Kidney tubule cell (primary cell): Measurements from ENCODE around the gene MCAM.

Source experiments
- DNase-seq: peaks from one replicate; pipeline ENCODE4 v3.0.0-alpha.2; 2018; ENCODE audit warnings: low spot score

The MCAM gene

DNA sequence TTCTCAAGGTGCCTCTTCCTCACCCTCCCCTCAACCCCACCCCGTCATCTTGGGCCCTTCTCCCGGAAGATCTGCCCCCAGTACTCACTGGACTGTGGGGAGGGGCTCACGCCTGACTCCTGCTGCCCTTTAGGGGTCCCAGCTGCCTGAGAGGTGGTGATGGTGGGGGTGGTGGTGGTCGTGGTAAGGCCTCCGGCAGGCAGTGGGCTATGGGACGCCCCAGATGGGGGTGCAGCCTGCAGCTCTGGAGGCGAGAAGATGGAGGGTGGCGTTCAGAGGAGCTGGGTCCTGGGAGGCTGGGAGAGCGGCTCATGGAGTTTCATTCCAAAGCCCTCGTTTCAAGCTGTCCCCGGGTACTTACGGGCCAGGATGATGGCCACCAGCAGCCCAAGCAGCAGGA is 28.8 kb upstream of the MCAM start:
- no peak for DNase-seq

DNA sequence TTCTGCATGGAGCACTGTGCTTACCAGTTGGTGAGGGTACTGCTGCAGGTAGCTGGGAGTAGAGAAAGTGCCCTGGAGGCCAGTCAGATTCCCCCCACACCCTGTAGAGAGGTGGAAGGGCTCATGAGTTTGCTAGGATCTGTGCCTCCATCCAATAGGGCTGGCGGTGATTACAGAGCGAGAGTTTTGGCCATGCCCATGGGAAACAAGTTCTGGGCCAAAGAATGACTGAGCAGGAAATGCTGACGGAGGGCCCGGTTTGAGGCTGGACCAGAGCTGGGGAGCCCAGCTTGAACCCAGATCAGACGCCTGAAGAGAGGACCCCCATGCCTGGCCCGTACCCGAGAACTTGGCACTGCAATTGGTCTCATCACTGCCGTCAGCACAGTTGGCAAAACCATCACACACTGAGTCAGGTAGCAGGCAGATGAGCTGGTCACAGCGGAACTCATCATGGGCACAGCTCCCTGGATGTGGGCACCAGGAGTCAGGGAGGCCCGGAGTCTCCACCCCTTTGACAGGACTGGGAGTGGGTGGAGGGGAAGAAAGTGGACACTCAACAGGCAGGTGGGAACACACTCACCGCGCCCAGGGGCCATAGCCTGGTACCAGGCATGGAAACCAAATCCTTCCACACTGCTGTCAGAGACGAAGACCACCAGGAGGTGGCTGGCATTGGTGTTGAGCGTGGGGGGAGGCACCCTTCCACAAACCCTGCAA is 27.5 kb upstream of the MCAM start:
- no peak for DNase-seq

DNA sequence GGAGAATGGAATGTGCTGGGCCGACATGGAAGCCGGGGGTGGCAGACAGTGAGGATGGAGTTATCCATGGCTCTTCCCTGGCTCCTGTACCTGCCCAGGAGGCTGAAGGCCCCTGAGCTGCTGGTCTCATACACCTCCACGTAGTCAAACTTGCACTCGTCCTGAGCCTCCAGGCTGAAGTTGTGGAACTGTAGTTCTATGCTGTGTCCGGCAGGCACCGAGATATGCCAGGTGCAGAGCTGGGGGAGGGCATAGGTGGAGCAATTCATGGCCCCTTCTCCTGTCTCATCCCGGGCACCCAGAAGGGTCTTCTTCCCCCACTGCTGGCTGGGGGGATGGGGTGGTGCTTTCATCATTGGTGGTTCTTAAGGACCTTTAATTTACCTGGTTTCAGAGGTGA is 26.8 kb upstream of the MCAM start:
- DNase-seq, result no peak

DNA sequence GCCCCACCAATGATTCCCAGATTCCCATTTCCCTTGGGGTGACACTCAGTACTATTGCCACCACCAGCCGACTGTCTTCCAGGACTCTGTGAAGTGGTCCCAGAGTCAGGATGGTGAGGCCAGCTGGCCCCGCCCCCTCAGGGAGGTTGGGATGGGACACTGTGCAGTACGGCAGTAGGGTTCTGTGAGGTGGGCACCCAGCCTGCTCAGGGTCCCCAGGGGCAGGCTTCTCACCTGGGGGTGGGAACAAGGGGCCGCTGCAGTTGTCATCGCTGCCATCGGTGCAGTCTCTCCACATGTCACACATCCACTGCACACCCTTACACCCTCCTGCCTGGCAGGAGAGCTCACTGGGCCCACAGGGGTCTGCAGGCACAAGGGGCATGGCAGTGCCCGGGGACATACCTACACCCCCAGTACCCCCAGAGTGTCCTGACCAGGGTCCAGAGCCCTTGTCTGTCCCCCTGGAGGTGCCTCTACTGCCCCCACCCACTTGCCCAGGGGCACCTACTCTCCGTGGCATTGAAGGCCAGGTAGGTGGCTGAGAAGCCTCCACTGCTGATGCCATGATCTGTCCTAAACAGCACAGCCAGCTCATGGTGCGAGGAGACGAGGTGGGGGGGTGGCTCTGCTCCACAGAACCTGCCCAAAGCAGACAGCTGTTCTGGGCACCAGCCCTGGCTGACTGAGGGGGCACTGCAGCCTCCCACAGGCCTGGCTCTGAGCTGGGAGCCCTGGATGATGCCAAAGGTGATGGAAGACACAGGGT is 25.6 kb upstream of the MCAM start:
- DNase-seq, result no peak

DNA sequence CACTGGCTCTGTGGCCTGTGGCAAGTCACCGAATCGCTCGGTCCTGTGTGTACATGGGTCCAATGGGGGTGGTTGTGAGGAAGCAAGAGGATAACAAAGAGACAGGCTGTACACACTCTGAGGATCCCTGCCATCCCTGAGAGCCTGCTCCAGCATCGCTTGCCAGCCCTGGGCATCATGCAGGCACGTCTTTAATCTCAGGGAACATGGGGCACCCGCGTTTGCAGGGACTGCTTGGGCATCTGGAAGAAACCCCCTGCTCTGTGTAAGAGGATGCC is 25.0 kb upstream of the MCAM start:
- no peak for DNase-seq

DNA sequence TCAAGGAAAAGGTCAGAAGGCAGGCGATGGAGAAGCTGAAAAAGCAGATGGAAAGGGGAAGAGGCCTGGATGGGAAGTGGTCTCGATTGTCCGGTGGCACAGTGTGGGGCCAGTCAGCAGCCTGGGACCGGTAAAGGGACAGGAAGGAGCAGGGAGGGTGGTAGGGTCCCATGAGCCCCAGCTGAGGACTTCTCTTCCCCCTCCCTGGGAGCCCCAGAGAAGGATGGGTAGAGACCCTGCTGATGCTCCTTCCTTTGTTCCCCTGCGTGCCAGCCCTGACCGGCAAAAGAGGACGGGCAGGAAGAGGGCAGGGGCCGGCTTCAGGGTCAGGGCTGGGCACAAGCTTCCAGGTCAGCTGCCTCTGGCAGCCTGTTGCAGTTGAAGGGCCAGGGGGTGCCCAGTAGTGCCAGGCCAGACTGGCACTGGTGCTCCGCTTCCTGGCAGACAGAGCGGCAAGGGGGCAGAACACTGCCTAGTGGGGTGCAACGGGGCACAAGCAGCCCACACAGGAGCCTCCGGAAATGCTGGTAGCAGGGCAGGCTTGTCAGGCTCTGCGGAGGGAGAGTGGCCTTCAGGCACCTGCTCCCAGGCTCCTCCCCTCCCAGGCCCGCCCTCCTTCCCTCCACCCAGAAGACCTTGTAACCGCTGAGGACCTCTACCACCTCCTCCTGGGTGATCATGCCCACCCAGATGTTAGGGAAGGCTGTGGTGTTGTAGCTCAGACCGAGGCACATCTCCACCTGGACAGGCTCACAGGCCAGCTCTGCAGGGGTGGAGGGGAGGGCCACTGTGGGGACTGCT is 24.5 kb upstream of the MCAM start:
- DNase-seq, result no peak

DNA sequence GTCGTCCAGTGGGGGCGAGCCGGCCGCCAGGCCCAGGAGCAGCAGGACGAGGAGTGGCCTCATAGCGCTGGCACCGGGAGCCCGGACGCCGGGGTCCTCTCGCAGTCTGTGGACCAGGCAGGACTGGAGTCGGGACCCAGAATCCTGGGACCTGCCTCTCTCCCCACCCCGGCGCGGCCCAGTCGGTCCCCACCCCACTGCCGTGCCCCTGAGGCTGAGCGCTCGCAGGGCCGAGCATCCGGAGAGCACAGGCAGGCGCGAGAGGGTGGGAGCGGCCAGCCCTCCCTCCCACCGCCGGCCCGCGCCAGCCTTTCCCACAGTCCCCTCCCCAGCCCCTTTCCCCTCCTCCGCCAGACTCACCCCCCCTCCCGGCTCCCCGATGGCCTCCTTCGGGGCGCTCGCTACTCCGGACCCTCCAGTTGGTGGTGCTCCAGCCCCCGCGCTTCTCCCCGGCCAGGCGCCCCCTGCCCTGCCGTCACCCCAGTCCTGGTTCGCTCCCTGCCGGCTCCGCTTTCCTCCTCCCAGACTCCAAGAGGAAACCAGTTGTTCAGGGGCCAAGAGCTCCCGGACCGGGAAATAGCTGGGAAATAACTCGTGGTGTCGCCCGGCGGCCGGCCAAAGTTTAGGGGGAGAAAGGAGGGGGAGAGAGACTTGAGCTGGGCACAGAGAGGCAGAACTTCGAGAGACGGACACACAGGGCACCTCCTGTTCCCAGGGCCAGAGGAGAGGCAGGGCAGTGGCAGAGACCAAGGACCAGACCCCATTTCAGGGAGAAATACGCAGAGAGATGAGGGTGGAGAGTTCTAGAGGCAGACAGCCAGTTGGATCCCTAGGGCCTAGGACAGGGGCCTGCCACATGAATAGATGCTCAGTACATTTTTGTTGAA is 23.6 kb upstream of the MCAM start, which contains the start of gene C1QTNF5:
TSS of gene C1QTNF5 (minus strand) at position 549 of the 887 bp plus-strand sequence. CDS start at position 63, 486 bp downstream.
- DNase-seq, result peak; percentile 28

DNA sequence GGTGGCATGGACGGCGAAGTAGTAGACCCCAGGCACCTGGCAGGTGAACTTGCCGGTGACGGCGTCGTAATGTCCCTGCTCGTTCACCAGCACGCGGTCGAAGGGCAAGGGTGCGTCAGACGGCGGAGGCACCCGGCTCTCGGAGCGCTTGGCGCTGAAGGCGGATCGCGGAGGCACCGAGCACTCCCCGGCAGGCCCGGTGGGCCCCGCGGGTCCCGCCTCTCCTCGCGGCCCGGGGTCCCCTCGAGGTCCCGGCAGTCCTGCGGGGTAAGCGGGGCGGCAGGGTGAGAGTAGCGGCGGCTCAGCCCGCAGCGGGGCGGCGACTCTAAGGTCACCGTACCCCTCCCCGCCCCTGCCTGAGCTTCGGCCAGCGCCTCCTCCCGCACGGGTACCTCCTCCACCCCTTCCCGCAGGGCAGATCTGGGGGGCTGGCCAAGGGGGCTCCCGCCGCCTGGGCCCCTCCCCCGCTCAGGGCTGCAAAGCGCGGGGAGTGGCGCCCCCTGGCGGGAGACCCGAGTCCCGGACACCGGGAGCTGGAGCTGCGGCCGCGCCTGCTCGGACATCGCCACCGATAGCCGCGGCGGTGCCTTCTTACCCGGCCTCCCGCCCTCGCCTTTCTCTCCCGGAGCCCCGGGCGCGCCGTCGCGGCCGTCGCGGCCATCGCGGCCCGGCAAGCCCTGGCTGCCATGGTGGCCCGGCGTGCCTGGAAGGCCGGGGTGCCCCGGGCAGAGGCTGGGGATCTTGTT is 22.8 kb upstream of the MCAM start:
- peak; percentile 52 for DNase-seq

DNA sequence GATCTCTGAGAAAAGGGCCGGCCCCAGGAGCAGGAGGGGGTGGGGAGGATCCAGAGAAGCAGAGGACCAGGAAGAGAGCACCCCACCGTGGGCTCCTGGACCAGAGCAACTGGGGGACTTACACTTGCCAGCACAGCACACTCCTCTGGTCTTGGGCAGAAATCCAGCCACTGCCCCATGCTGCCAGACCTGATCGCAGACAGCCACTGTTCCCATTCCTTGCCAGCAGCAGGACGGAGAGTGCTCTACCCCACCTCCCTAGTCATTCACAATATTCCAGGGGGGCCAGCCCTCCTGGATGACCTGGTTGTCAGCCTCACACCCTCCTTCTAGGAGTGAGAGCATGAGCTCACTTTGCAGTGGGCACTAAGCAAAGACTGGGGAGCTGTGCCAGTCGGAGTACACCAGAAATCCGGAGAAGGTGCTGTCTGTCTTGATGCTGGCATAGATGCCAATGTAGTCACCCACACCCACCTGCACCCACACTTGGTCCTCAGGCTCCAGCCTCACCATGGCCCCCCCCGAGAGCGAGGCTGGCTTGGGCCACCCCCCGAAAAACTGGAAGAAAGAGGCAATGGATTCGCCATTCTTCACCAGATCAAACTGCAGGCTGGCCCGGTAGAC is 22.1 kb upstream of the MCAM start:
- no peak for DNase-seq

DNA sequence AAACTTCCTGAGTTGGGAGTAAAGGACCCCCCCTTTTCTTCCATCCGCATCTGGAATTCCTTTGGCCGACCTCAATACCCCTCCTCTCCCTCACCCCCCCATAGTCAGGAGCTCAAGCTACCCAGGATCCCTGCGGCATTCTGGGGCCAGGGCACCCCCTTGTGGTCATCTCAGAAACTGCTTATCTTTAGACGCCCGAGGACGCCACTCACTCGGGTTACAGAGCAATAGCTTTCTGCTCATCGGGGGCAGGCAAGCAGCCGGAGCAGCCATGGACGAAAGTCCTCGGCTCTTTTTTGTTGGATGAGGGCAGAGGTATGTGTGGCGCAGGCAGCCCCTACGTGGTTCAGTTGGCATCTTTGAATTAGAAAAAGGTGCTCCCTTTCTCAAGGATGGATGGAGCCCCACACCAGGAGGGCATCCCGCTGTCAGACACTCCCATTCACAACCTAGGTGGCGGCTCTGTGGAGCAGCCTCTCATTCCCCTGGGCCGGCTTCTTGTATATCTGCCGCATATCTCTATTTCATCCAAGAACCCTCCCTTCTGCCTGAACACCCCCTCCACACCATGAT is 21.5 kb upstream of the MCAM start:
- peak; percentile 74 for DNase-seq

DNA sequence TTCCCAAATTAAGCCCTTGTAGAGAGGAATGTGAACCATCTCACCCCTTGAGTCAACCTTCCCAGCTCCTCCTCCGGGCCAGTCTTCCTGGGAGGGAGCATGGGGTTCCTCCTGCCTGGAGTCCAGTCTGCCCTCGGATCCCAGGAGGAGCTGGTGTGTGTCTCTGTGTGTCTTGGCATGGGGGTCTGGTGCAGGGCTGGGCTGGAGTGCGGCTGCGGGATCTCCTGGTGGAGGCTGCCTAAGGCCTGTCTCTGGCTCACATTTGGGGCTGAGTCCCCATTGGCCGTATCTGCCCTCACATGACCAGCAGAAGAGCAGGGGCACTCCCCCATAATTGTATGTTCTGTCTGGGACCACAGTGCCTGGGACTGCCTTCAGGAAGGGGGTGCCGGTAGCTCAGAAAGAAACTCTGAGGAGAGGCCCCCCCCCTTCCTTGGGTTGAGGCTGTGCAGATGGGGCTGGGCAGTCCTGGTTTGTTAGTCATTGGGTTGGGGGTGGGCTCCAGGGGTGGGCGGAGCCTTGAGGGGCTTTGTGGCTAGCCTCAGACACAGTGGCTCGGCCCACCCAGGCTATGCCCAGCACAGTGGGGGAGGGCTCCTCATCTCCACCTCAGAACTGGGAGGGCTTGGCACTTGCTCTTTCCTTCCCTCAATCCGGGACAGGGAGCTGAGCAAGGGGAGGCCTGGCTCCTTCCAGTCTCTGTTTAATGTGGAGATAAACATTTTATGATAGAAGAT is 20.8 kb upstream of the MCAM start:
- no peak for DNase-seq

DNA sequence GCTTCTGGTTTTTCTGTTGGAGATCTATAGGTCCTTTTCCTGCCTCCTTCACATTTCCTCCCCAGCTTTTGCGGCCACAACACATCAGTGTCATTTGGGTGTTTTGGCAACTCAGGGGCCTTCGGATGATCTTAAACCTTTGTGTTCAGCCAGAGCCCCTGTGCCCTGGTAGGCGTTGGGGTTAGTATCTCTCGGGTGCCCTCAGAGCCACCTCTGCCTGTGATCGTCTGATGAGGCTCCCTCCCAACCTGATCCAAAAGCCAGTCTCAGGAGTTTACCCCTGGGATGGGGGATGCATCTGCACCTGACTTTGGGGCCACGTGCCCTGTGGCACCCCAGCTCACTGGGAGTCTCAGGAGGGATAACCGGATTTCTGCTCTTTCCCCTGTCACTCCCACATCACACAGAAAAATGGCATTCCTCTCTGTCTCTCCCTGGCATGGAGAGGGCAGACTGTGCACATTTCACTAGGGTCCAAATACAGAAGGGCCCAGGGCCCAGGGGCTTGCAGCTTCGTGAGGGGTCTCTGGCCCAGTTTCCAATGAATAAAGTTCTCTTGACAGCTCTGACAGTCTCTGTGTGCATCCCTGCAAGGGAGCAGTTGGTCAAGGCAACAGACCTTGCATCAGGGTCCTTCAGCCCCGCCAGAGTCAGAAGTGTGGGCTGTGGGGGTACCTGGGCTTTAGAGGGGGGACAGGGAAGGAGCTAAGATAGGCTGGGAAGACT is 20.0 kb upstream of the MCAM start:
- DNase-seq, result no peak

DNA sequence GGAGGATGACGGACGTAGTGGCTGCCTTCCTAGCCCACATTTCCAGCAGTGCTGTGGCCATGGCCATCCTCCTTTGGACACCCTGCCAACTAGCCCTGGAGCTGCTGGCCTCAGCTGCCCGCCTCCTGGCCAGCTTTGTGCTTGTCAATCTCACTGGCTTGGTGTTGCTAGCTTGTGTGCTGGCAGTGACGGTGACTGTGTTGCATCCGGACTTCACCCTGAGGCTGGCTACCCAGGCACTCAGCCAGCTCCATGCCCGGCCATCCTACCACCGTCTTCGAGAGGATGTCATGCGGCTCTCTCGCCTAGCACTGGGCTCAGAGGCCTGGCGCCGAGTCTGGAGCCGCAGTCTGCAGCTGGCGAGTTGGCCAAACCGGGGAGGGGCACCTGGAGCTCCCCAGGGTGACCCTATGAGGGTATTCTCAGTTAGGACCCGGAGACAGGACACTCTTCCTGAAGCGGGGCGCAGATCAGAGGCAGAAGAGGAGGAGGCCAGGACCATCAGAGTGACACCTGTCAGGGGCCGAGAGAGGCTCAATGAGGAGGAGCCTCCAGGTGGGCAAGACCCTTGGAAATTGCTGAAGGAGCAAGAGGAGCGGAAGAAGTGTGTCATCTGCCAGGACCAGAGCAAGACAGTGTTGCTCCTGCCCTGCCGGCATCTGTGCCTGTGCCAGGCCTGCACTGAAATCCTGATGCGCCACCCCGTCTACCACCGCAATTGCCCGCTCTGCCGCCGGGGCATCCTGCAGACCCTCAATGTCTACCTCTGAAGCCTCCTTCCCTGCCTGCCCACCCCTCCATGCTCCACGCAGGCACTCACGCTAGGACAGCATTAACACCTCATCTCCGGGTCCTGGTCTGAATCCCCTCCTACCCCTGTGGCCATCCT is 19.0 kb upstream of the MCAM start:
- peak; percentile 46 for DNase-seq

DNA sequence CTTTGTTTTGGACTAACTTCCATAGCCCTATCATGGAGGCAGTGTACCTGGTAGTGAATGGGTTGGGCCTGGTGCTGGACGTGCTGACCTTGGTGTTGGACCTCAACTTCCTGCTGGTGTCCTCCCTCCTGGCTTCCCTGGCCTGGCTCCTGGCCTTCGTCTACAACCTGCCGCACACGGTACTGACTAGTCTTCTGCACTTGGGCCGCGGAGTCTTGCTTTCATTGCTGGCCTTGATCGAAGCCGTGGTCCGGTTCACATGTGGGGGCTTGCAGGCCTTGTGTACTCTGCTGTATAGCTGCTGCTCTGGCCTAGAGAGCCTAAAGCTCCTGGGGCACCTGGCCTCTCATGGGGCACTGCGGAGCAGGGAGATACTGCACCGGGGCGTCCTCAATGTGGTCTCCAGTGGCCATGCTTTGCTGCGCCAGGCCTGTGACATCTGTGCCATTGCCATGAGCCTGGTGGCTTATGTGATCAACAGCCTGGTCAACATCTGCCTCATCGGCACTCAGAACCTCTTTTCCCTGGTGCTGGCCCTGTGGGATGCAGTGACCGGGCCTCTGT is 18.2 kb upstream of the MCAM start:
- no peak for DNase-seq

DNA sequence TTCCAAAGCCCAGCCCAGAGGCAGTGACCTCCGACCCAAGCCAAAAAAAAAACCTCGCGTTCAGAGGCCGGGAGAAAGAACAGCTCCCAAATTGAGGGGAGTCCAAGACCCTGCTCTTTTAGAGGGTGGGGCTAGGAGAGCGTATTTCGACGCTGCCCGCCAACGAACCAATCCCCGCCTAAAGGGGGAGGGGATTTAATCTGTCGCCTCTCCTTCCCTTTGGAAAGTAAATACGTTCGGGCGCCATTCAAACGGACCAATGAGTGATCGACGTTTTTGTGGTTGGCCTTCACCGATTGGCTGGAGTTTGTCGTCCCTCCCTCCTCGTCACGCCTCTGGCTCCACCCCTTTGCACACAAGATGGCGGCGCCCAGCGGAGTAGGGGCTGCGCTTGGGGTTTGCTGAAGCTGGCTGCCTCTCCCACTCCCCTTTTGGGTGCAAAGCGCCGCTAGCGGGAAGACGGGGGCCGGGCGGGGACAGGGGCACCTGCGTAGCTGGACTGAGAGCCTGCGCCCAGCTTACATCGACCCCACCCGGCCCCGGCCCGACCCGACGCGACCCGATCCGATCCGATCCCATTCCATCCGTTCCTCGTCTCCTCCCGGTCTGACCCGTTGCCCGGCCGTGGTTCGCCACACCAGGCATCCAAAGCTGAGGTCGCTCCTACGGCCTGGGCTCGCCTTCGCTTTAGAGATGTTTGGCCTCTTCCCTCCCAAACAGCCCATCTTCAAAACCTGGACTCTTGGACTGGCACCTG is 17.4 kb upstream of the MCAM start, which contains the start of gene RNF26:
TSS of gene RNF26 (plus strand) at position 354 of the 757 bp plus-strand sequence. CDS start 596 bp downstream, outside the sequence.
- DNase-seq, result peak; percentile 96

DNA sequence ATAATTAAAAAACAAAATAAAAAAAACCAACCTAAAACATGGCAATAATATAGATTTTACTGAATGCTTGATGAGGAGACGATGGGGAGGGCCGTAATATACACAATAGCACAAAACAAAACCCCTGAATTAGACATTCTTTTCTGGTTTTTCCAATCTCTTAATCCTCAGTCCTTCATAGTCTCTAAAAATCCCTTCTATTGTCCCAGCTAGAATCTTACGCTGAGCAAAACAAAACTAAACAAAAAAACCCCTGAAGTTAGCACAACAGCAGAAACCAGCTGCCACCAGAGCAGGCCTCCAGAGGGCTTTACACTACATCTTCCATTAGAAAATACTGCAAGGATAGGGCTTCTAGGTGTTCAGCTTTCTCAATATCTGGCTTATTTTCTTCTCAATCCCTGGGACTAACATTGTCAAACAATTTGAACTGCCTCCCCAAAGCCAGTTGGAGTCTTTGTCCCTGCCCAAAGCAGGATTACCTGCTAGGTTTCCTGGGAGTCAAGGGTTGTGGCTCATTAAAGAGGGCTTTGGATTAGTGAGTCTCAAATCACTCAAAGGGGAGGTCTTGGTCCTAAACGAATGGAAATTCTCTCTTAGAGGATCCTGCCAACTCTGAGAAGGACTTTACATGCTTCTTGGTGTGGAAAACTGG is 15.3 kb upstream of the MCAM start:
- no peak for DNase-seq
